Panc1 (cell line): Measurements from ENCODE around the gene ZNF157. TPM values are rescaled to one million over a fixed set of nuclear protein-coding genes. Genes with fewer than 3 reads are reported as not detected.

Experiments used
- ATAC-seq: fragments of 200-7000 bp; cut with Tn5 transposase; 2 replicates; pipeline ENCODE4 v1.9.1; 2020; ENCODE audit warnings: mild to moderate bottlenecking, moderate library complexity
- BruUV-seq: library from RNA; stranded (reverse); fragments of 400-500 nt; replicated peaks from 2 replicates; lab custom pipeline; 2021; lab: Mats Ljungman, UMichigan
- CTCF ChIA-PET: fragments of 300-600 bp; sonication (Branson Sonifier 250); formaldehyde crosslinking; loops from one replicate; lab custom pipeline; 2022; ENCODE audit warnings: antibody characterized with exemption; lab: Charles Lee
- POLR2A ChIA-PET: fragments of 300-600 bp; sonication (Branson Sonifier 250); formaldehyde crosslinking; loops from one replicate; lab custom pipeline; 2022; ENCODE audit warnings: antibody characterized with exemption; lab: Charles Lee
- DNase-seq: peaks from one replicate; pipeline ENCODE4 v3.0.0-alpha.2; 2010; ENCODE audit warnings: low read depth, low spot score
- H3K27ac ChIP-seq: 2 replicates; pipeline ENCODE4 v1.5.1; 2011; ENCODE audit warnings: mild to moderate bottlenecking, low read length, inconsistent platforms
- H3K27me3 ChIP-seq: fragments of 200-500 bp; sonication (Bioruptor generic); 2 replicates; pipeline ENCODE4 v1.6.0; 2014; ENCODE audit warnings: low read length, inconsistent platforms; ENCODE audit not compliant: control insufficient read depth, insufficient read depth
- H3K36me3 ChIP-seq: fragments of 200-500 bp; sonication (Bioruptor generic); 2 replicates; pipeline ENCODE4 v1.5.1; 2014; ENCODE audit warnings: inconsistent platforms, mild to moderate bottlenecking, low read length, moderate library complexity; ENCODE audit not compliant: control insufficient read depth, insufficient read depth
- H3K4me1 ChIP-seq: 2 replicates; pipeline ENCODE4 v1.5.1; 2011; ENCODE audit warnings: inconsistent platforms, mild to moderate bottlenecking, low read length, moderate library complexity; ENCODE audit not compliant: control insufficient read depth, insufficient read depth
- H3K4me3 ChIP-seq, 2 experiments: 2 replicates each; pipeline ENCODE4 v1.5.1; 2011 to 2012; ENCODE audit warnings: low read depth in 2 of 2, low read length in 2 of 2, mild to moderate bottlenecking in 2 of 2, inconsistent platforms in 1 of 2, moderate library complexity in 1 of 2
- H3K9me3 ChIP-seq: fragments of 200-500 bp; sonication (Bioruptor generic); 2 replicates; pipeline ENCODE4 v1.5.1; 2014; ENCODE audit warnings: low read depth, mild to moderate bottlenecking, inconsistent platforms, low read length, moderate library complexity; ENCODE audit not compliant: control insufficient read depth, insufficient read depth
- POLR2AphosphoS5 ChIP-seq: IDR thresholded peaks from 2 replicates; pipeline ENCODE4 v1.6.1; 2012; ENCODE audit warnings: mild to moderate bottlenecking, low read depth, low read length, moderate library complexity
- SIN3A ChIP-seq: IDR thresholded peaks from 2 replicates; pipeline ENCODE4 v1.6.1; 2012; ENCODE audit warnings: low read depth, mild to moderate bottlenecking, low read length, moderate library complexity, borderline replicate concordance; ENCODE audit not compliant: insufficient read depth
- TCF7L2 ChIP-seq: IDR thresholded peaks from 2 replicates; pipeline ENCODE4 v1.6.1; 2011; ENCODE audit warnings: mild to moderate bottlenecking, low read depth, low read length, inconsistent platforms
- in situ Hi-C: cut with HindIII; loops from 2 replicates; pipeline ENCODE4 v1.10.0; 2016; ENCODE audit warnings: low sequenced_read_pairs, low pct_unique_long_range_greater_than_20kb
- intact Hi-C: fragments of 100-400 bp; cut with micrococcal nuclease; formaldehyde crosslinking; loops from one replicate; pipeline ENCODE4 v1.10.0; 2022; ENCODE audit not compliant: unreplicated experiment
- total RNA-seq: library from RNA; stranded (reverse); gene quantifications from one replicate; pipeline ENCODE4 v1.2.1, GENCODE V29; 2021; ENCODE audit not compliant: unreplicated experiment
- TF ChIP-seq, protein P1 (sequence below), 2 experiments: IDR thresholded peaks; 2 replicates each; pipeline ENCODE4 v1.6.1; 2011 to 2012; ENCODE audit warnings: low read depth in 2 of 2, control low read depth in 1 of 2, low read length in 1 of 2, mild to moderate bottlenecking in 1 of 2, moderate library complexity in 1 of 2; ENCODE audit not compliant: insufficient read depth in 1 of 2
- TF ChIP-seq, protein P2 (sequence below): fragments of 450-650 bp; IDR thresholded peaks from 2 replicates; pipeline ENCODE4 v1.5.1; 2017; ENCODE audit warnings: mild to moderate bottlenecking

Gene ZNF157
- total RNA-seq, 1 experiment from 2014 or later = not detected

DNA sequence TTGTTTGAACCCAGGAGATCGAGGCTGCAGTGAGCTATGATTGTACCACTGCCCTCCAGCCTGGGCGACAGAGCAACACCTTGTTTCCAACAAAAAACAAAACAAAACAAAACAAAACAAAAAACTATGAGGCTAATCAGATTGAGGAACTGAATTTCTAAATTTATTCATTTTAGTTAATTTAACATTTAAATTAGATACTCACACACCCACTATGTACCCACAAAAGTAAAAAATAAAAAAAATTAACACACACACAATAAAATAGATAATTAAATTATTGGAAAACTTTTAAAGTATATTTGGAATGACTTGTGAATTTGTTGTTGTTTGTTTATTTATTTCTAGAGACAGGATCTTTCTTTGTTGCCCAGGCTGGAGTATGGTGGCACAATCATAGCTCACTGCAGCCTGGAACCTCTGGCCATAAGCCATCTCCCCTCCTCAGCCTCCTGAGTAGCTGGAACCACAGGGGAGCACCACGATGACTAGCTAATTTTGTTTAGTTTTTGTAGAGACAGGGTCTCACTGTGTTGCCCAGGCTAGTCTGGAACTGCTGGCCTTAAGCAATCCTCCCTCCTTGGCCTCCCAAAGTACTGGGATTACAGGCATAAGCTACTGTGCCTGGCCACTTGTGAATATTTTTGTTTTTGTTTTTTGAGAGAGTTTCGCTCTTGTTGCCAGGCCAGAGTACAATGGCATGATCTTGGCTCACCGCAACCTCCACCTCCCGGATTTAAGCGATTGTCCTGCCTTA lies 9.8 kb upstream of the ZNF157 start:
- H3K4me1 ChIP-seq = no peaks in the 10 kb centered on the region
- no peak for TF ChIP-seq TCF7L2
- TF ChIP-seq POLR2AphosphoS5 = no peak
- TF ChIP-seq, protein P1, sequence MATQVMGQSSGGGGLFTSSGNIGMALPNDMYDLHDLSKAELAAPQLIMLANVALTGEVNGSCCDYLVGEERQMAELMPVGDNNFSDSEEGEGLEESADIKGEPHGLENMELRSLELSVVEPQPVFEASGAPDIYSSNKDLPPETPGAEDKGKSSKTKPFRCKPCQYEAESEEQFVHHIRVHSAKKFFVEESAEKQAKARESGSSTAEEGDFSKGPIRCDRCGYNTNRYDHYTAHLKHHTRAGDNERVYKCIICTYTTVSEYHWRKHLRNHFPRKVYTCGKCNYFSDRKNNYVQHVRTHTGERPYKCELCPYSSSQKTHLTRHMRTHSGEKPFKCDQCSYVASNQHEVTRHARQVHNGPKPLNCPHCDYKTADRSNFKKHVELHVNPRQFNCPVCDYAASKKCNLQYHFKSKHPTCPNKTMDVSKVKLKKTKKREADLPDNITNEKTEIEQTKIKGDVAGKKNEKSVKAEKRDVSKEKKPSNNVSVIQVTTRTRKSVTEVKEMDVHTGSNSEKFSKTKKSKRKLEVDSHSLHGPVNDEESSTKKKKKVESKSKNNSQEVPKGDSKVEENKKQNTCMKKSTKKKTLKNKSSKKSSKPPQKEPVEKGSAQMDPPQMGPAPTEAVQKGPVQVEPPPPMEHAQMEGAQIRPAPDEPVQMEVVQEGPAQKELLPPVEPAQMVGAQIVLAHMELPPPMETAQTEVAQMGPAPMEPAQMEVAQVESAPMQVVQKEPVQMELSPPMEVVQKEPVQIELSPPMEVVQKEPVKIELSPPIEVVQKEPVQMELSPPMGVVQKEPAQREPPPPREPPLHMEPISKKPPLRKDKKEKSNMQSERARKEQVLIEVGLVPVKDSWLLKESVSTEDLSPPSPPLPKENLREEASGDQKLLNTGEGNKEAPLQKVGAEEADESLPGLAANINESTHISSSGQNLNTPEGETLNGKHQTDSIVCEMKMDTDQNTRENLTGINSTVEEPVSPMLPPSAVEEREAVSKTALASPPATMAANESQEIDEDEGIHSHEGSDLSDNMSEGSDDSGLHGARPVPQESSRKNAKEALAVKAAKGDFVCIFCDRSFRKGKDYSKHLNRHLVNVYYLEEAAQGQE (IDR thresholded peaks at IDR 0.05; ENCODE audit: insufficient read depth in 1 of 2, low read depth in 2 of 2, low read length in 1 of 2) = no peak
- no peak for TF ChIP-seq SIN3A
- no TSS peak for BruUV-seq

DNA sequence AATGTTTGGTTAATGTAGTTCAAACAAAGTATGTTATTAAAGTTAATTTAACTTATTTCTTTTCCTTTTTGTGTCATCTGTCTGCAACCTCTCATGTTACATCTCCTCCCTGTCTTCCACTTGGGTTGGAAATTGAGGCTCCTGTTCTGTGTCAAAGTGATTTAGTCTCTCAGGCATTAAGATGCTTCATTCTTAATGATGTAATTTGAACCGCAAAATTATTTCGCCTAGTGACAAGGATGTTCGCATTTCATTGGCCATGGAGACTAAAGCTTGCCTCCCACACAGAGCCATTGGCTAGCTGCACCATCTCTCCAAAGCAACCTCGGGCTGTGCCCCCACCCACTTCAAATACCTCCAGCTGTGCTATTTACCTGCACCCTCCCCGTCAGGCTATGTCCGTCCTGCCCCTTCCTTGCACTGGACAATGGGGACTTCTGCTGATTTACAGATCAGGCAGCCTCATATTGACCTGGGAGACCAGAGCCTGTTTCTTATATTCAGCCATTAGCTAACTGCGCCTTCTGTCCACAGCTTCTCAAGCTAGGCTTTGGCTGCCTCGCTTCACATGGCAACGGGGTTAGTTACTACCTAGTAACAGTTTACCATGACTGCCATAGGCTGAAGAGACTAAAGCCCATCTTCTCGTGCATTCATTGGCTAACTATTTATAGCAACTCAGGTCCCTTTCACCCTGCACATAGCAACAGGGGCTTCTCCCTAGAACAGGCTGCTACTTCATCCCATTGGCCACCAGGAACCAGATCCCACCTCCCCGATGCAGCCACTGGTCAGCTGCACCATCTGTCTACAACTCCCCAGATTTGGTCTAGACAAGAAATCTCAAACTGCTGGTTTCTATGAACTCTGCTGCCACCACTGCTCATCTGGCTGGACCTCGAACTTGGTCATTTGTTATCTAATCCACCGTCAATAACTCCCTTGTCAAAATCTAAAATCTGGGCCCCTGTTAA lies 8.6 kb upstream of the ZNF157 start:
- no peak overlapping the region; a peak in 1 of 4 replicates for H3K4me3 ChIP-seq
- no TSS peak for BruUV-seq

More for the DNA sequence above, 9.8 kb upstream of the ZNF157 start:
- intact Hi-C loops (no loop called here), in situ Hi-C loops (no loop called here)
- H3K27ac ChIP-seq = no peak overlapping the region
- ChIA-PET CTCF (no interaction called here), POLR2A (no interaction called here)
- H3K4me3 ChIP-seq = no peak overlapping the region
- no peaks in the 10 kb centered on the region for H3K36me3 ChIP-seq
- H3K9me3 ChIP-seq = no peaks in the 10 kb centered on the region
- DNase-seq = no peak
- ATAC-seq = no peak
- H3K27me3 ChIP-seq = no peaks in the 10 kb centered on the region

More for the DNA sequence above, 8.6 kb upstream of the ZNF157 start:
- DNase-seq = no peak
- no peaks in the 10 kb centered on the region for H3K4me1 ChIP-seq
- intact Hi-C loops = no loop called here
- CTCF ChIA-PET = no interaction called here
- no peak overlapping the region for H3K27ac ChIP-seq
- ATAC-seq = no peak
- no peaks in the 10 kb centered on the region for H3K9me3 ChIP-seq
- TF ChIP-seq, protein P2, sequence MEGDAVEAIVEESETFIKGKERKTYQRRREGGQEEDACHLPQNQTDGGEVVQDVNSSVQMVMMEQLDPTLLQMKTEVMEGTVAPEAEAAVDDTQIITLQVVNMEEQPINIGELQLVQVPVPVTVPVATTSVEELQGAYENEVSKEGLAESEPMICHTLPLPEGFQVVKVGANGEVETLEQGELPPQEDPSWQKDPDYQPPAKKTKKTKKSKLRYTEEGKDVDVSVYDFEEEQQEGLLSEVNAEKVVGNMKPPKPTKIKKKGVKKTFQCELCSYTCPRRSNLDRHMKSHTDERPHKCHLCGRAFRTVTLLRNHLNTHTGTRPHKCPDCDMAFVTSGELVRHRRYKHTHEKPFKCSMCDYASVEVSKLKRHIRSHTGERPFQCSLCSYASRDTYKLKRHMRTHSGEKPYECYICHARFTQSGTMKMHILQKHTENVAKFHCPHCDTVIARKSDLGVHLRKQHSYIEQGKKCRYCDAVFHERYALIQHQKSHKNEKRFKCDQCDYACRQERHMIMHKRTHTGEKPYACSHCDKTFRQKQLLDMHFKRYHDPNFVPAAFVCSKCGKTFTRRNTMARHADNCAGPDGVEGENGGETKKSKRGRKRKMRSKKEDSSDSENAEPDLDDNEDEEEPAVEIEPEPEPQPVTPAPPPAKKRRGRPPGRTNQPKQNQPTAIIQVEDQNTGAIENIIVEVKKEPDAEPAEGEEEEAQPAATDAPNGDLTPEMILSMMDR = no peak
- TF ChIP-seq, protein P1 (IDR thresholded peaks at IDR 0.05; ENCODE audit: insufficient read depth in 1 of 2, low read depth in 2 of 2, low read length in 1 of 2) = no peak
- TF ChIP-seq SIN3A = no peak
- no peak for TF ChIP-seq TCF7L2
- no peak for TF ChIP-seq POLR2AphosphoS5
- in situ Hi-C loops = no loop called here
- H3K36me3 ChIP-seq = no peaks in the 10 kb centered on the region
- POLR2A ChIA-PET = no interaction called here
- H3K27me3 ChIP-seq = no peaks in the 10 kb centered on the region
